IPS DF 4.7 (cell line): ENCODE data around the gene TRIM51G.
"Not testable (repeated sequence)": the region's sequence is repeated elsewhere in the genome, so short reads cannot be mapped to it uniquely, and the experiment has no call there.

Source experiments
- DNase-seq: peaks from one replicate; pipeline ENCODE4 v3.0.0-alpha.2; 2013; ENCODE audit warnings: low spot score; ENCODE audit errors: extremely low read depth

Gene TRIM51G, protein sequence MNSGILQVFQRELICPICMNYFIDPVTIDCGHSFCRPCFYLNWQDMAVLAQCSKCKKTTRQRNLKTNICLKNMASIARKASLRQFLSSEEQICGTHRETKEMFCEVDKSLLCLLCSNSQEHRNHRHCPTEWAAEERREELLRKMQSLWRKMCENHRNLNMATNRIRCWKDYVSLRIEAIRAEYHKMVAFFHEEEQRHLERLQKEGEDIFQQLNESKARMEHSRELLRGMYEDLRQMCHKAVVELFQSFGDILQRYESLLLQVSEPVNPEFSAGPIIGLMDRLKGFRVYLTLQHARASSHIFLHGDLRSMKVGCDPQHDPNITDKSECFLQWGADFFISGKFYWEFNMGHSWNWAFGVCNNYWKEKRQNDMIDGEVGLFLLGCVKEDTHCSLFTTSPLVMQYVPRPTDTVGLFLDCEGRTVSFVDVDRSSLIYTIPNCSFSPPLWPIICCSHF

DNA sequence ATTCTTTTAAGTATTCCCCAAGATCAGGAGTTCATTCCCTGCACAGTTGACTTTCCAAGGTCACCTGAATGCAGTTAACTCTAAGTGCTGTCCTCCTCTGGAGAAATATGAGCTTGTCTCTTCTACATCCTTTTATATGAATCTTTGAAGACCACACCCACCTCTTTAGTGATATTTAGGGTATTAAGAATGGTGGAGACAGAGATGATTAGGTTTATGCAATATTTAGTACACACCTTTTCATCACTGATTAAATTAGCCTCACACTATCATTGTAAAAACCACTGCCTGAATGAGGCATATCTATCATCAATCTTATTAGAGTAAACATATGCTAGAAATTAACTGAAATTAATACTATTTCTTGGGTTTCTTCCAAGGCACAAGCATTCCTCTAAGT lies at the start of gene TRIM51G:
TSS of gene TRIM51G (minus strand) at position 101 of the 400 bp plus-strand sequence. CDS start 2,190 bp downstream, outside the sequence.
- DNase-seq, result not testable (repeated sequence)

GRCh38 chr11:49028523-49028922 lies 44.8 kb upstream of the TRIM51G start, which contains the start of gene TRIM49B:
Gene TRIM49B, plus strand, starts transcription at chr11:49028823. Its CDS starts 2,777 bp downstream, at chr11:49031600.
- not testable (repeated sequence) for DNase-seq

DNA sequence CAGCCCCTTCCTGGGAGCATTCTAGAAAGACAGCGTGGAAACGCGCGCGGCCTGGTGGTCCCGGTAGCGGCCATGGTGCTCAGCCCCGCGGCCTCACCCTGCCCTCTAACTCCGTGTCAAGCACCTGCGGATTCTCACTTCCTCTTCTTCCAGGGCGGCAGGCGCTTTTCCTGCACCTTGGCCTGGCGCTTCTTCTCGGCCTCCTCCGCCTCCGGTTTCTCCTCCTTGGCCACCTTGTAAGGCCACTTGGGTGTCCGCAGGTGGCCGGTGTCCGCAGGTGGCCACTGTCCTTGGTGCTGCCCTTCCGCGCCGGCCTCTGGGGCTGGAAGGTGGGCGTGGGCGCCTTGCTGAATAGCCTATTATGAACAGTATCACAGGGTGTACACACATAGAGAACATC lies 15.1 kb downstream of the TRIM51G start:
- DNase-seq, result not testable (repeated sequence)

GRCh38 chr11:48955315-48956049 lies 28.2 kb downstream of the TRIM51G start:
- not testable (repeated sequence) for DNase-seq

GRCh38 chr11:48945796-48946195 lies 37.9 kb downstream of the TRIM51G start:
- DNase-seq, result not testable (repeated sequence)
